ENCODE results near the gene LPP.

LPP gene

GRCh38 chr3:188505911-188506310, 352.0 kb downstream of the LPP start:
- H3K9ac ChIP-seq (ENCODE audit: low read length) = no peak overlapping the region
- H3K4me2 ChIP-seq (ENCODE audit: low read depth, low read length, poor library complexity, severe bottlenecking) = no peak overlapping the region
- H3K36me3 ChIP-seq (ENCODE audit: low read length) = peaks cover 8% of the 10 kb centered on the region; the same call in 1 of the 2 replicates
- H4K20me1 ChIP-seq (ENCODE audit: low read depth, low read length) = no peaks in the 10 kb centered on the region
- H3K9me2 ChIP-seq (replicated peaks; ENCODE audit: insufficient read depth, low read length) = no peaks in the 10 kb centered on the region
- no peak overlapping the region for H2AFZ ChIP-seq (ENCODE audit: low read depth, low read length, severe bottlenecking)
- H3K79me2 ChIP-seq (ENCODE audit: insufficient read depth, low read length) = no peaks in the 10 kb centered on the region
- H3K27me3 ChIP-seq (ENCODE audit: low read length) = no peaks in the 10 kb centered on the region
- H3K9me3 ChIP-seq (ENCODE audit: insufficient read depth, low read length) = peaks cover 6% of the 10 kb centered on the region; the same call in 1 of the 2 replicates
- H3K27ac ChIP-seq (ENCODE audit: low read depth, low read length) = no peak overlapping the region
- H3K4me3 ChIP-seq (ENCODE audit: insufficient read depth, low read length, poor library complexity, severe bottlenecking) = no peak overlapping the region
- no peaks in the 10 kb centered on the region for H3F3A ChIP-seq (ENCODE audit: insufficient read depth)
- TF ChIP-seq EZH2phosphoT487 (conservative IDR thresholded peaks at IDR 0.05; ENCODE audit: low read length) = no peak
- TF ChIP-seq CTCF (IDR thresholded peaks at IDR 0.05; ENCODE audit: insufficient read depth, low read length, poor library complexity, severe bottlenecking) = no peak

- H3K9ac ChIP-seq (ENCODE audit: low read length) = no peak overlapping the region
- no peaks in the 10 kb centered on the region for H3F3A ChIP-seq (ENCODE audit: insufficient read depth)
- peaks cover 8% of the 10 kb centered on the region; the same call in 1 of the 2 replicates for H3K36me3 ChIP-seq (ENCODE audit: low read length)
- H2AFZ ChIP-seq (ENCODE audit: low read depth, low read length, severe bottlenecking) = no peak overlapping the region
- H3K79me2 ChIP-seq (ENCODE audit: insufficient read depth, low read length) = no peaks in the 10 kb centered on the region
- no peaks in the 10 kb centered on the region for H4K20me1 ChIP-seq (ENCODE audit: low read depth, low read length)
- H3K9me3 ChIP-seq (ENCODE audit: insufficient read depth, low read length) = peaks cover 6% of the 10 kb centered on the region; the same call in 1 of the 2 replicates
- TF ChIP-seq EZH2phosphoT487 (conservative IDR thresholded peaks at IDR 0.05; ENCODE audit: low read length) = no peak
- no peak for TF ChIP-seq CTCF (IDR thresholded peaks at IDR 0.05; ENCODE audit: insufficient read depth, low read length, poor library complexity, severe bottlenecking)
- H3K4me3 ChIP-seq (ENCODE audit: insufficient read depth, low read length, poor library complexity, severe bottlenecking) = no peak overlapping the region
- H3K9me2 ChIP-seq (replicated peaks; ENCODE audit: insufficient read depth, low read length) = no peaks in the 10 kb centered on the region
- H3K27me3 ChIP-seq (ENCODE audit: low read length) = no peaks in the 10 kb centered on the region
- H3K4me2 ChIP-seq (ENCODE audit: low read depth, low read length, poor library complexity, severe bottlenecking) = no peak overlapping the region
- no peak overlapping the region for H3K27ac ChIP-seq (ENCODE audit: low read depth, low read length)
These were observed 352.5 kb downstream of the LPP start for GRCh38 chr3:188506446-188506845.

GRCh38 chr3:188507244-188507720, 353.3 kb downstream of the LPP start:
- H3K4me3 ChIP-seq (ENCODE audit: insufficient read depth, low read length, poor library complexity, severe bottlenecking) = no peak overlapping the region
- peaks cover 6% of the 10 kb centered on the region; the same call in 1 of the 2 replicates for H3K9me3 ChIP-seq (ENCODE audit: insufficient read depth, low read length)
- no peak overlapping the region for H3K4me2 ChIP-seq (ENCODE audit: low read depth, low read length, poor library complexity, severe bottlenecking)
- no peaks in the 10 kb centered on the region for H3K79me2 ChIP-seq (ENCODE audit: insufficient read depth, low read length)
- no peaks in the 10 kb centered on the region for H3F3A ChIP-seq (ENCODE audit: insufficient read depth)
- H2AFZ ChIP-seq (ENCODE audit: low read depth, low read length, severe bottlenecking) = no peak overlapping the region
- H3K27ac ChIP-seq (ENCODE audit: low read depth, low read length) = no peak overlapping the region
- H3K9ac ChIP-seq (ENCODE audit: low read length) = no peak overlapping the region
- H3K9me2 ChIP-seq (replicated peaks; ENCODE audit: insufficient read depth, low read length) = no peaks in the 10 kb centered on the region
- TF ChIP-seq CTCF (IDR thresholded peaks at IDR 0.05; ENCODE audit: insufficient read depth, low read length, poor library complexity, severe bottlenecking) (no peak), EZH2phosphoT487 (conservative IDR thresholded peaks at IDR 0.05; ENCODE audit: low read length) (no peak)
- H3K36me3 ChIP-seq (ENCODE audit: low read length) = peaks cover 8% of the 10 kb centered on the region; the same call in 1 of the 2 replicates
- no peaks in the 10 kb centered on the region for H4K20me1 ChIP-seq (ENCODE audit: low read depth, low read length)
- H3K27me3 ChIP-seq (ENCODE audit: low read length) = no peaks in the 10 kb centered on the region

Measured in SU-DHL-6 (cell line).